Thoracic aorta (tissue), 2 donors: ENCODE measurements around the gene HMX1. TPM values are rescaled to one million over a fixed set of nuclear protein-coding genes. Genes with fewer than 3 reads are reported as not detected.
A peak's percentile ranks its signal among the peaks of the same experiment; 100 is the strongest.

ENCODE experiments used
- ATAC-seq: fragments of 150-250 bp; one replicate; pipeline ENCODE4 v1.8.0; 2017; ENCODE audit warnings: low read depth; ENCODE audit not compliant: insufficient number of reproducible peaks, low FRiP score
- DNase-seq: peaks from one replicate; pipeline ENCODE4 v3.0.0-alpha.2; 2020; ENCODE audit warnings: low spot score
- H3K27ac ChIP-seq, 2 donors: fragments of 200-600 bp; sonication (generic); 1 replicate in 1 of 2; 2 replicates in 1 of 2; pipeline ENCODE4 v1.5.1; 2016; ENCODE audit warnings: mild to moderate bottlenecking in 2 of 2, moderate library complexity in 2 of 2
- H3K27me3 ChIP-seq: fragments of 200-600 bp; sonication (generic); replicated peaks from 2 replicates; pipeline ENCODE4 v1.6.0; 2016; ENCODE audit warnings: mild to moderate bottlenecking; ENCODE audit not compliant: insufficient read depth
- H3K36me3 ChIP-seq: fragments of 200-600 bp; sonication (generic); one replicate; pipeline ENCODE4 v1.5.1; 2016
- H3K4me1 ChIP-seq, 2 donors: fragments of 200-600 bp; sonication (generic); 1 replicate in 1 of 2; 2 replicates in 1 of 2; pipeline versions ENCODE4 v1.5.1 to v1.6.0; 2016; ENCODE audit warnings: low read depth in 2 of 2, mild to moderate bottlenecking in 1 of 2; ENCODE audit not compliant: control insufficient read depth in 1 of 2
- H3K4me3 ChIP-seq: fragments of 200-600 bp; sonication (generic); 2 replicates; pipeline ENCODE4 v1.5.1; 2016; ENCODE audit warnings: mild to moderate bottlenecking
- H3K9me3 ChIP-seq: fragments of 200-600 bp; sonication (generic); 2 replicates; pipeline ENCODE4 v1.5.1; 2016
- total RNA-seq, 2 donors: library from RNA; depleted of rRNA; stranded (reverse); fragments of >200 nt; gene quantifications; one replicate each; pipeline versions ENCODE4 v1.1.0 to v1.2.3, GENCODE V29; 2016
- TF ChIP-seq, protein P1 (sequence below): fragments of 200-600 bp; sonication (generic); IDR thresholded peaks from one replicate; pipeline ENCODE4 v1.5.1; 2019; ENCODE audit warnings: antibody characterized with exemption

Gene HMX1
- total RNA-seq, 2 donors from 2014 or later, result 0.28 TPM; not detected in 1

DNA sequence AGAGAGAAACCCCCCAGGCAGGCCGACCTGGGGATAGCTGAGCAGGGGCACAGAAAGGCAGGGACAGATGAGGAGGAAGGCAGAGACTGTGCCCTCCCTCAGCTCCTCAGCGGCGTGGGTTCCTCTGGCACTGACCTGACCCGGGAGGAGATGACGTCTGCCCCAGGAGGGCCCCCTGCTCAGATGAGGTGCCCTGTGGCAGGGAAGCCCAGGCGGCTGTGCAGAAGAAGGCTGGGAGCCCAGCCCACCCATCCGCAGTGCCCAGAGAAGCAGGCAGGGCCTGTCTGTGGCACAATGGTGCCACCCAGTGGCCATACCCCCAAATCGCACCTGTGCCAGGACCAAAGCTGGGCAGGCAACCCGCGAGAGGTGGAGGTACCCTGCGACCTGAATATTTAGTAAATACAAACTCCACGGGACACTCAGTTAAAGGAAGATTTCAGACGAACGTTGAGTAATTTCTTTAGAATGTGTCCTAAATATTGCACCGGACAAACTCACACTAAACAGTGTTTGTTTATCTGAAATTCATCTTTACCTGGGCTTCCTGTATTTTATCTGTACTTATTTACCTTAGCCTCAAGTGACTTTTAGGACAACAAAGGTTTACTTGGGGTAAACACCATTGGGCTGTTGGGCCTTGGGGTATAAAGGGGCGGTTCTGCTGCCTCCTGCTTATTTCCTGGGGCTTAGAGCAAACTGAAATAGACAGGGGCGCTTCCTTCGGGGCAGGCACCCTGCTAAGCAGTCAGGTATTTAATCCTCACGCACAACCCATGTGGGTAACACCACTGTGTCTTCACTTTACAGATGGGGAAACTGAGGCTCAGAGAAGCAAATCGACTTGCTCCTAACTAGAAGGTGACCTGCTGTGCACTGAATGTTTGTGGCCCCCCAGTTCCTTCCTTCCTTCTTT lies 46.5 kb upstream of the HMX1 start:
- Histone ChIP-seq H3K4me1 (no peaks in the 10 kb centered on the region), H3K27ac (no peak overlapping the region), H3K4me3 (no peak overlapping the region), H3K27me3 (no peaks in the 10 kb centered on the region), H3K9me3 (peaks cover 4% of the 10 kb centered on the region), H3K36me3 (no peaks in the 10 kb centered on the region)
- DNase-seq (no peak), ATAC-seq (no peak)
- TF ChIP-seq, protein P1, sequence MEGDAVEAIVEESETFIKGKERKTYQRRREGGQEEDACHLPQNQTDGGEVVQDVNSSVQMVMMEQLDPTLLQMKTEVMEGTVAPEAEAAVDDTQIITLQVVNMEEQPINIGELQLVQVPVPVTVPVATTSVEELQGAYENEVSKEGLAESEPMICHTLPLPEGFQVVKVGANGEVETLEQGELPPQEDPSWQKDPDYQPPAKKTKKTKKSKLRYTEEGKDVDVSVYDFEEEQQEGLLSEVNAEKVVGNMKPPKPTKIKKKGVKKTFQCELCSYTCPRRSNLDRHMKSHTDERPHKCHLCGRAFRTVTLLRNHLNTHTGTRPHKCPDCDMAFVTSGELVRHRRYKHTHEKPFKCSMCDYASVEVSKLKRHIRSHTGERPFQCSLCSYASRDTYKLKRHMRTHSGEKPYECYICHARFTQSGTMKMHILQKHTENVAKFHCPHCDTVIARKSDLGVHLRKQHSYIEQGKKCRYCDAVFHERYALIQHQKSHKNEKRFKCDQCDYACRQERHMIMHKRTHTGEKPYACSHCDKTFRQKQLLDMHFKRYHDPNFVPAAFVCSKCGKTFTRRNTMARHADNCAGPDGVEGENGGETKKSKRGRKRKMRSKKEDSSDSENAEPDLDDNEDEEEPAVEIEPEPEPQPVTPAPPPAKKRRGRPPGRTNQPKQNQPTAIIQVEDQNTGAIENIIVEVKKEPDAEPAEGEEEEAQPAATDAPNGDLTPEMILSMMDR, result peak; percentile 60

DNA sequence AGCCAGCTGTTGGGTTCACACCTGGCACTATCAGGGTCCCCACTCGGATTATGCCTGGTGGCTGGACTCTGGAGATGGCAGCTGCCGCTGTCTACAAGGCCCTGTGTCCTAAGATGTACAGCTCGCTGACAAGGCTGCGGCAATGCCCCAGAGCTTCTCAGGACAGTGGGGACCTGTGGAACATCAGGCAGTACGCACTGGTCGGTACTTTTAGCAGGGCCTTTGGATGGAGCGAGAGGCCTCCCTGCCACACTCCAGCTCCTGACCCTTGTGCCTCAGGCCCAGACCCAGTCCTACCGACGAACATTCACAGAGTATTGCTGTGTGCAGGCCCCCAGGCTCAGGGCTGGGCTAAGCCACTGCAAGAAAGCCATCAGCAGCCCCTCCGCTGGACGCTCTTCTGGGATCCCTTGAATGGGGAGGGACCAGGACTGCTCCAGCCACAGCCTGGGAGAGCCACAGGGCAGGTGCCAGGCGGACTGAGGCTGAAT lies 45.7 kb upstream of the HMX1 start:
- H3K36me3 ChIP-seq, result no peaks in the 10 kb centered on the region
- ATAC-seq (no peak), DNase-seq (no peak)
- H3K9me3 ChIP-seq, result no peaks in the 10 kb centered on the region
- no peaks in the 10 kb centered on the region for H3K4me1 ChIP-seq
- no peak overlapping the region for H3K27ac ChIP-seq
- TF ChIP-seq, protein P1, result no peak
- H3K27me3 ChIP-seq, result no peaks in the 10 kb centered on the region
- no peak overlapping the region for H3K4me3 ChIP-seq

DNA sequence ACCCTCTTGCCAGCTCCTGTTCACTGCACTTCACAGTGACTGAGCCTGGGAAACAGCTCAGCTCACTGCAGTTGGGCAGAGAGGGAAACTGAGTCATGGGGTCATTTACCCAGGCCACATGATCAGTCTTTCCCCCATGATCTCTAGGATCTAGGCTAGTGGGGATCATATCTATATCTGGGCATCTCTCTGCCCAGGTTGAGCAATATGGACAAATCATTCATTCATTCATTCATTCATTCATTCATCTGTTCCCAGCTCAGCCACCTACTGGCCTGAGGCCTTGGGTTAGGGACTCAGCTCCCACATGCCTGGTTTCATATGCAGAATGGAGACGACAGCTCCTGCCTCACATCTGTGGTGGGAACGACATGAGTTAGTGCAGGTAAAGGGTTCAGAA lies 45.3 kb upstream of the HMX1 start:
- H3K9me3 ChIP-seq, result no peaks in the 10 kb centered on the region
- H3K4me1 ChIP-seq, result no peaks in the 10 kb centered on the region
- no peak for ATAC-seq
- no peak for DNase-seq
- no peaks in the 10 kb centered on the region for H3K27me3 ChIP-seq
- no peak overlapping the region for H3K4me3 ChIP-seq
- TF ChIP-seq, protein P1, result no peak
- H3K27ac ChIP-seq, result no peak overlapping the region
- no peaks in the 10 kb centered on the region for H3K36me3 ChIP-seq

DNA sequence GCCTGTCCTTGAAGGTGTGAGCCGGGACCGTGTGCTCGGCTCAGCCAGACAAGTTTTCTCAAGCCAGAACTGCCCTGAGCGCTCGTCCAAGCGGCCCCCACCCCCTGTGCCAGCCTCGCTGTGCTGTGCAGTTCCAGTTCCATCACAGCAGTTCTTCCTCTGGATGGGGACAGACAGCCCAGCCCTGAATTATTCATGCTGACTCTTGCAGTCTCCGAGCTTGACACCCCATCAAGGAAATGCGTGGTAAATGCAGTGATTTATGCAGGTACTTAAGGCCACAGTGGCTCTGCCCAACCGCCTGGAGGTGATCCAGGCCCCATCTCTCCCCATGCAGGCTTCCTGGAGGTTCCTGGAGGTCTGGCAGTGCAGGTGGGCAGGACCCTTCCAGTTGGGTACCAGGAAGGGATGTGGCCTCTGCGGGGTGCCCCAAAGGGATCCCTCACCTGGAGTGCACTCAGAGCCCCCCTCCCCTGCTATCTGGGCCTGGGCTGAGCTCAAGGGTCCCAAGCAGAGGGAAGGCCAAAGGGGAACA lies 44.8 kb upstream of the HMX1 start:
- no peak overlapping the region for H3K27ac ChIP-seq
- H3K36me3 ChIP-seq, result no peaks in the 10 kb centered on the region
- H3K4me3 ChIP-seq, result no peak overlapping the region
- H3K9me3 ChIP-seq, result no peaks in the 10 kb centered on the region
- TF ChIP-seq, protein P1, result no peak
- no peaks in the 10 kb centered on the region for H3K27me3 ChIP-seq
- no peaks in the 10 kb centered on the region for H3K4me1 ChIP-seq
- DNase-seq (no peak), ATAC-seq (no peak)
